Stimulated activated CD8-positive, alpha-beta memory T cell treated with anti-CD3 and anti-CD28 coated beads, Interleukin-2, amount 100 ng/mL, for 1 hour (primary cell): ENCODE measurements around the gene GAS2L2.

Experiments
- DNase-seq, 2 donors: peaks; one replicate each; pipeline ENCODE4 v3.0.0-alpha.2; 2020; ENCODE audit warnings: low read depth in 2 of 2

Gene GAS2L2

GRCh38 chr17:35695613-35696012, 57.4 kb downstream of the GAS2L2 start:
- no peak for DNase-seq

- no peak for DNase-seq
These were observed 58.1 kb downstream of the GAS2L2 start for GRCh38 chr17:35694906-35695305.
